ENCODE measurements around the gene NDUFS6.

The NDUFS6 gene

GRCh38 chr5:1765141-1765879 lies 35.9 kb upstream of the NDUFS6 start:
- DNase-seq (ENCODE audit: low read depth in 2 of 2) = no peak

DNA sequence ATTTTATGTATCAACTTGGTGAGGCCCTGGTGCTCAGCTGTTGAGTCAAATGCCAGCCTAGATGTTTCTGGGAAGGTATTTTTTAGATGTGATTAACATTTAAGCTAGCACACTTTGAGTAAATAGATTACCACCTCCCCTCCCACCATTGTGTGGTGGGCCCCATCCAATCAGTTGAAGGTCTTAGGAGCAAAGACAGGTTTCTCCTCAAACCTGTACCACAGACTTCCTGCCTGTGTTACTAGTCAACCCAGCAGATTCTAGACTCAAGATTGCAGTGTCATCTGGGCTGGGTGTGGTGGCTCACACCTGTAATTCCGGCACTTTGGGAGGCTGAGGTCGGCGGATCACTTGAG lies 35.3 kb upstream of the NDUFS6 start:
- no peak for DNase-seq (ENCODE audit: low read depth in 2 of 2)

DNA sequence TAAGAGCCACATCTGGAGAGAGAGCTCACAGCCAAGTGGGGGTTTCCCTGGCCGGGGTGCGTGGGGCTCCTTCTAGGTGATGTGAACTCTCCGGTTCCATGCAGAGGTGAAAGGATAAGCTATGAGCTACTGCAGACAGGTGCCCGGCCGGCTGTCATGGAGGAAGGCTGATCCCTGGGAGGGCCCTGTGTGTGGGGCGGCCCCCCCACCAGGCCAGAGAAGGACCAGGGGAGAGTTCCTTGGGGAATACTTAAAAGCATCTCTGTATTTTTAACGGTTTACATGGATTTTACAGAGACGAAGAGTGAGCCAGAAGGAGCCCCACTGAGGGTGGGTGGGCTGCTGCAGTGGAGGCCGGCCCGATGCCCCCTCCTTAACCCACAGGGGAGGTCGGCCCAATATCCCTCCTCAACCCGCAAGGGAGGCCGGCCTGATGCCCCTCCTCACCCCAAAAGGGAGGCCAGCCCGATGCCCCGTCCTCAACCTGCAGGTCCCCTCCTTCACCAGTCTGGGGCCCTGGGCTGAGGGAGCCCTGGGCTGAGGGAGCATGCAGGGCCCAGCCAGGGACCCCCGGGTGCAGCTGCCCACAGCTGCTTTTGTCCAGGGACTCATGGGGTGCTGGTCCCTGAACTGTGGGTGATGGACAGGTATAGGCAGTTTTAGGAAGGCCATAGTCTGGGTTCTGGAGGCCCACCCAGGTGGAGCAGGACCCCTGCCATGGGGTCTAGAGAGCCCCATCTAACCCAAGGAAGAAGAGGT lies 33.5 kb upstream of the NDUFS6 start:
- no peak for DNase-seq (ENCODE audit: low read depth in 2 of 2)

- DNase-seq (ENCODE audit: low read depth in 2 of 2) = no peak
Measured at GRCh38 chr5:1768283-1769000, 32.8 kb upstream of the NDUFS6 start.

GRCh38 chr5:1769017-1769640 lies 32.1 kb upstream of the NDUFS6 start:
- DNase-seq (ENCODE audit: low read depth in 2 of 2) = no peak

GRCh38 chr5:1769752-1770442 lies 31.3 kb upstream of the NDUFS6 start:
- no peak for DNase-seq (ENCODE audit: low read depth in 2 of 2)

DNA sequence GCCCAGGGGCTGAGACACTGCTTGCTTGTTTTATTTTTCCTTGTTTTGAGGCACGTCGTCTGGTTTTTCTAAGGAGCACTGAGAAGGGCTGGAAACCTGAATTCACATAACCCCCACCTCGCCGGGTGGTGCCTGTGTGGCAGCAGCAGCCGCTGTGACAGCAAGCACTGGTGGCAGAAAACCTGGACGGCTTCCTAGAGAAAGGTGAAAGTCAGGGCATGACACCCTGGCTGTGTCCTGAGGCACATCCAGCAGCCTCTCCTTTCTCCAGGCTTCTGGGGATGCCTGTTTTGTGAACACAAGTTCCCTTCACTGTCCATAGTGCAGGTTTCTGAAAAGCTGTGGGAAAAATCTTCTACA lies 30.8 kb upstream of the NDUFS6 start:
- DNase-seq (ENCODE audit: low read depth in 2 of 2) = no peak

DNA sequence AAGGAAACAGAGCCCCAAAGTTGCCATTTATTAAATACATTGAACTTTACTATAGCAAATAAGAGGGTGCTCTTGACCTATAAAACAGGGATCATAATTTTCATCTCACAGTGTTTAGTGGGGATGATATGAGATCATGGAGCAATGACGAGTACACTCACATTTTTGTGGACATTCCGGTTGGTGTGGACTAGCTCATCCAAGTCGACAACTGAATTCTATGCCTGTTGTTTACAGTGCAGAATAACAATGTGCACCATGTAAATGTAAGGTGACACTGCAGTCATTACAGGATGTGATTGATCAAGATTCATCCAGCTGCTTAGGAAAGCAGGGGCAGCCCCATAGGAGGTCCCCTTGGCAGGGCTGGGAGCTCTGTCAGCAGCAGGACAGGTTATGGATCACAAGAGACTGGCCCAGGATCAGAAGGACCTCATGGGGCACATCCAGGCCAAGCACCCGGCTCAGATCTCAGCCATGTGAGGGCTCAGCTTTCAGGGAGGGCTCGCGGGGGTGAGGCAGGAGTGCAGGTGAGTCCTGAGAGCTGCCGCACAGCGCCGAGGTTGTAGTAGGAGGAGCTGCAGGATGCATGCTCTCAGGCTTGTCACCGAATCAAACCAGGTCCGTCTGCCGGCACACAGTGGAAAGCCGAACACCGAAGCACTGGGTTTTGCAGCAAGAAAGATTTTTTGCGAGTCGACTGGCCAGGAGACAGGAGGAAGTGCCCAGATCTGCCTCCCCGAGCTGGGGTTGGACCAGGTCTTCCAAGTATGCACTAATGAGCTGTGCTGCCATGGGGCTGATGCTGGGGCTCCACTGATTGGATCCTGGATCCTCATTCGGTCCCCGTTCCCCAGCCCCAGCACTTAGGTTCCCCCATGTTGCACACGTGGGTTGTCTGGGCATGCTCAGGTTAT lies 29.8 kb upstream of the NDUFS6 start:
- DNase-seq (ENCODE audit: low read depth in 2 of 2) = no peak

- no peak for DNase-seq (ENCODE audit: low read depth in 2 of 2)
Measured at GRCh38 chr5:1772634-1773033, 28.6 kb upstream of the NDUFS6 start.

DNA sequence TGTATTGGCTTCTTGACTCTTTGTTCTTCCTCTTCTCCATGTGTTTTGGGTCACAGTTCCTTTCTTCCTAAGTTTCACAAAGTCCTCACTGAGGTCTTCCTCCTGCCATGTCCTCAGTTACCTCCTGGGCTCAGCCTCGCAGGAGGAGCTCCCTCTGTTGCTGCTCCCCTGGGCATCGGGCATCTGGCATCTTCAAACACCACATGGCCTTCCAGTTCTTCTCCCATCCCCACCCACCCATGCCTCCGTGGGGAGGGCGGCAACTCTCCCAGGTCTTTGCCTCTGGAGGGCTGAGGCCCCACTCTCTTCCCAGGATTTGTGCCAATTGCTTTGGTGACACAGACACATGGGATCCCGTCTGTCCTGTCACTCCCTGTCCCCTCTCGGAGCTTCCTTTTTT lies 24.4 kb upstream of the NDUFS6 start:
- DNase-seq (ENCODE audit: low read depth in 2 of 2) = no peak

GRCh38 chr5:1777281-1778137 lies 23.7 kb upstream of the NDUFS6 start:
- DNase-seq (ENCODE audit: low read depth in 2 of 2) = no peak

DNA sequence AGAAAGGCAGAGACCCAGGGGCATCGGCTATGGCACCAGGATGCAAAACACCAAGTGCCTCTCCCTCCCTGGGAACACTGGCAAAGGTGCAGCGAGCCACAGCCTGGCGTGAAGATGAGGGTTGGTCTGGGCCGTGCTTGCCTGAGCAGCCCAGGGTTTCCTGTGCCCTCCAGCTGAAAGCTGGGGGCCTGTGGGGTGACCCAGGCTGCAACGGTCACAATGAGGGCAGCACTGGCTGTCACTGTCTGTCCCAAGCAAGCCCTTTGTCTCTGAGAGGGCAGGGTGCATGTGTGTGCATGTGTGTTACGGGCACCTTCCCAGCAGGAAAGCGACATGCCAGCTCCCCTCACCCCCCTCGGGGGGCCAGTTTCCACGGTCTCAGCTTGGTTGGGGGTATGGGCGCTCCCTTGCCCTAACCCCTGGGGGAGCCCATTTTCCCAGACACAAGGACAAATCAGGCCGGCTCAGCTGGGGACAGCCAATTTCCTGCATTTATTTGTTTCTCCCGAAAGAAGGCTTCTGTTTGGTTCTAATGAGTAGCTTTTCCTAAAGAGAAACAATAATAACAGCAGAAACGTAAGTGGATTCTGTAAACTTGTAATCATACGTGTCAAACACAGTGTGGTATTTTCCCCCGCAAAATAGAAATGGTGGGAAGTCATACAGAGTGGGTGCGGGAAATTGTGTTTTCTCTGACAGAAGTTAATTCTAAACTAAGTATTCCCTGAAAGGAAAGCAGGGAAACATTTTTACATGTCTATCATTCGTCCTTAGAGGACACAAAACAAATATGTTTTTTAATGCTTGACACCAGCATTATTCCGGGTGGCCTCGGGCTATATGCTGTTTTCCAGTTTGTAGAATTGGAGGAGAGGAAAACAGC lies 22.8 kb upstream of the NDUFS6 start:
- no peak for DNase-seq (ENCODE audit: low read depth in 2 of 2)

- no peak for DNase-seq (ENCODE audit: low read depth in 2 of 2)
Measured at GRCh38 chr5:1779021-1779680, 22.1 kb upstream of the NDUFS6 start.

- no peak for DNase-seq (ENCODE audit: low read depth in 2 of 2)
Measured at GRCh38 chr5:1779782-1780613, 21.2 kb upstream of the NDUFS6 start.

DNA sequence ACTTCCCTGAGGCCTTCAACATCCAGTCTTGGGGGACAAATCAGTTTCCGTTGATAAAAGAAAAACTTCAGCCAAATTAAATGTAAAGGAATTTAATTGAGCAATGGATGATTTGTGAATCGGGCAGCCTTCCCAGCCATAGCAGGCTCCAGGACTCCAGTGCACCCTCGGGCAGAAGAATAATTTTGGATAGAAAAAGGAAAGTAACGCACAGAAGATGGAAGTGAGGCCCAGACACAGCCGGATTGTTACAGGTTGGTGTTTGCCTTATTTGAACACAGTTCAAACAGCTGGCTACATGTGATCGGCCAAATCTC lies 20.6 kb upstream of the NDUFS6 start:
- no peak for DNase-seq (ENCODE audit: low read depth in 2 of 2)

DNA sequence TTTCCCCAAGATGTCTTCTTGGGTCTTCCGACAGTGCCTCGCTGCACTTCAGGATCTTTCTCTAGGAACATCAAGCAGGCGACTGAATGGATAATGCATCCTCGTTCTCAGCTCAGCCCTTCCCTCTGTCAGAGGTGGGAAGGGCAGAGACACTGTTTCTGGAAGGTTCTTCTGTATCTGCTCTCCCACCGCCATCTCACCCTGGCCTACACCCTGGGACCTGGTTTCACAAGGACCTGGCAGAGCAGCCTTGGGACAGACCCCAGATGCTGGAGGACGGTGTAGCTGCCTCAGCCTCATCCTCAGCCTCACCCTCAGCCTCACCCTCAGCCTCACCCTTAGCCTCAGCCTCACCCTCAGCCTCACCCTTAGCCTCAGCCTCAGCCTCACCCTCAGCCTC lies 20.1 kb upstream of the NDUFS6 start:
- no peak for DNase-seq (ENCODE audit: low read depth in 2 of 2)

- no peak for DNase-seq (ENCODE audit: low read depth in 2 of 2)
Measured at GRCh38 chr5:1781726-1782384, 19.4 kb upstream of the NDUFS6 start.
